LoVo (cell line): Measurements from ENCODE around the gene SEMA4D.

Source experiments
- DNase-seq: peaks from one replicate; pipeline ENCODE4 v3.0.0-alpha.2; 2016; ENCODE audit warnings: low spot score

The SEMA4D gene

GRCh38 chr9:89529243-89530035 is 31.5 kb upstream of the SEMA4D start:
- DNase-seq: no peak

DNA sequence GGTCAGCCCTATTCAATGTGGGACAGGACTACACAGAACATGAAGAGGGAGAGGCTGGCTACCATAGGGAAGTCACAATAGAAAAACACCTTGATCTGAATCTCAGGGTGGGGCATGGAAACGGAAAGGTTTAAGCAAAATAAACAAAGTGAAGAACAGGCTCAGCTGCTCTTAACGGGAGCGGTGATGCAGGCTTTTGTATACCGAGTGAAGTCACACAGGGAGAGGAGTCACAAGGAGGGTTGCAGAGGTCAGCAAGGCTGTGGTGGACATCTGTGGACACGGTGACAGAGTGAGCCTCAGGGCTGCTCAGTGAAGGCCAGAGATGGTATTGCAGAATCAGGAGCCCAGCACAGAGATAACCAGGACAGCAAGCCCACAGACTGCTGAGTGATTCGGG is 30.6 kb upstream of the SEMA4D start:
- no peak for DNase-seq

DNA sequence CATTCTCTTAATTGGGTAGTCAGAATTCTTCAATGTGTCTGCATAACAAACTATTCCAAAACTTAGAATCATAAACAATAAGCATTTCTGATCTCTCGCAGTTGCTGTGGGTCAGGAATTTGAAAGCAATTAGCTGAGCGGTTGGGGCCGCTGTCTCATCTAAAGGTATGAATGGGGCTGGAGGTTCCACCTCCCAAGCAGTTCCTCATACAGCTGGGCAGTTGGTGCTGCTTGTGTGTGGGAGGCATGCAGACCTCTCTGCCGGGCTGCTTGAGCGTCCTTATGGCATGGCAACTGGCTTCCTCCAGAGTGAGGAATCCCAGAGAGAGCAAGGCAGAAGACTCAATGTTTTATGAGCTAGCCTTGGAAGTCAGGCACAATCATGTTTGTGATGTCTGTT is 30.2 kb upstream of the SEMA4D start:
- DNase-seq: no peak

- DNase-seq: no peak
These were observed 29.2 kb upstream of the SEMA4D start for GRCh38 chr9:89527084-89527483.

- DNase-seq: no peak
These were observed 28.8 kb upstream of the SEMA4D start for GRCh38 chr9:89526667-89527066.

GRCh38 chr9:89525446-89526374 is 27.8 kb upstream of the SEMA4D start:
- no peak for DNase-seq

GRCh38 chr9:89524963-89525362 is 27.1 kb upstream of the SEMA4D start:
- no peak for DNase-seq

GRCh38 chr9:89523948-89524347 is 26.0 kb upstream of the SEMA4D start:
- no peak for DNase-seq

GRCh38 chr9:89522959-89523285 is 25.0 kb upstream of the SEMA4D start:
- DNase-seq: no peak

DNA sequence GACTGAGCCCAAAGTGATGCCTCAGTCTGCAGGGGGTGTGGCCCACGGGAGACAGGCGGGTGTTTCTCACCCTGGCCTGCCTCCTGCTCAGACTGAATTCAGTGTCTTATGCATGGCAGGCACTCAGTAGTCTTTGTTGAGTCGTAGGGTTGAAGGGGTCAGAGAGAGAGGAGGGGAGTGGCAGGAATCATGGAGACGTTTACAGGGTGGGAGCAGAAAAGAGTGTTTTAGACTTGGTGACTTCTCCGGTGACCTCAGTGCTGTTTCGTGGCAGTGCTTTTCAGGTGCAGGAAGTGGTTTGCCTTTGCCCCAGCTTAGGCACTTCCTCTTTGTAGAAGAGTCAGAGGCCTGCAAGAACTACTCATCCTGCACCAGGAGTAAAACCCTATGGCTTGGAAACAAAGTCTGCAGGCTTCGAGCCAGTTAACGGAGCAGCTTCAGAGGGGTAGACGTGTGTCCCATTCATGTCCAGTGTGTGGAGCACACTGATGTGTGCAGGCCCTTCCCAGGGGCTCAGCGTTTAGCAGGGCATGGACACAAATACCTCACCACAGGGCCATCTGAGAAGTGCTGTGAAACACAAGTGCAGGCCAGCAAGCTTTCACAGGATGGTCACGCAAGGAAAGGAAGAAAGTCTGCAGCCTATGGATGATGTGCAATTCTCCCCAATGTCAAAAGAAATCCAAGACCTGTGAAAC is 24.5 kb upstream of the SEMA4D start:
- DNase-seq: no peak

GRCh38 chr9:89519366-89519805 is 21.5 kb upstream of the SEMA4D start:
- DNase-seq: no peak

DNA sequence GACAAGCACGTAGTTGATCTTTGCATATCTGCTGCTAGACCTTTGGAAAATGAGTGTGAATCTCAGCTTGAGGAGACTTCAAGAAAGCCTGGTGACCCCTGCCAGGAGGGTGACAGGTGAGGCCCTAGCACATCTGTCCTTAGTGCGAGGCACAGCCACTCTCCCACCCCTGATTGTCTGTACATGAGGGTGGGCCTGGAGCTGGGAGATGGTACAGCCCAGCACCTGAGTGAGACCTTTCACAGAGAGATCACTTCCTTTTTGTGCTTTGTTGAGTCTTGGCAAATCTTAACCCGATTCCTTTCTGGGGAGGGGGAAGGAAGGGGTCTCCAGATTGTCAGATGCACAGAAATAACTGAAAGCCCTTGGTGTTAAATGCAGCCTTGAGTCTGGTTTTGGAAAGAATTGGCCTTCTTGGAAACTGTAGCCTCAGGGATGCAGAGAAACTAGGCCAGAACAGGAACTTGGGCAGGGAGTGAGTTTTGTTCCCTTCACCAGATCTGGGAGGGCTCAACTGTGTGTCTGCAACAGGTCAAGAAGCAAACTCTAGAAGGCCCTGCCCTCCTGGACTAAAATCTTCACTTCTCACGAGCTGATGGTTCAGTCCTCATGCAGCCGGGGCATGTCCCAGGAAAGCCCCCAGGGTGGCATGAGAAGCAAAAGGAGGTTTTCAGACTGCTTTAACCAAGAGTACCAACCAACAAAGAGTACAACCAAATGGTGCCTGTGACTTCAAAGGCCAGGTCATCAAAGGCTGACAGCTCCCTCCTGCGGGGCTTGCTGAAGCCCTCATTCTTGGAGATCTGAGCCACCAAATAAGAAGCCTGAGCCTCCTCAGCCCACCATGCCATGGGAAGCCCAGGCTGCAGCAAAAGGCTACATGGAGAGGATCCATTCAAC is 20.8 kb upstream of the SEMA4D start:
- DNase-seq: no peak

DNA sequence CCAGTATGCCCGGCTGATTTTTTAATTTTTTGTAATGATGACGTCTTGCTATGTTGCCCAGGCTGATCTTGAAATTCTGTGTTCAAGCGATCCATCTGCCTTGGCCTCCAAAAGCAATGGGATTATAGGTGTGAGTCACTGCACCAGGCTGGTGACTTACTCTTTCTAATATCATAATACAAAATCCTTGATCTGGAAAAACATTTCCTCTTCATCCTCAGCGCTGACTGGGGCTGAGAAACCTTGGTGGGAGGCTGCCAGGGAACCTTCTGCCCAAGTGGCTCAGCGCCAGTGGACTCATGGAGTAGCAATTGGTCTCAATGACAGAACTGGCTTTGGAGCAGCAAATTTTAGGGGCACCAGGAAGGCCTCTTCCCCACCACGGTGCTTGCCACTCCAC is 17.5 kb upstream of the SEMA4D start:
- DNase-seq: no peak

DNA sequence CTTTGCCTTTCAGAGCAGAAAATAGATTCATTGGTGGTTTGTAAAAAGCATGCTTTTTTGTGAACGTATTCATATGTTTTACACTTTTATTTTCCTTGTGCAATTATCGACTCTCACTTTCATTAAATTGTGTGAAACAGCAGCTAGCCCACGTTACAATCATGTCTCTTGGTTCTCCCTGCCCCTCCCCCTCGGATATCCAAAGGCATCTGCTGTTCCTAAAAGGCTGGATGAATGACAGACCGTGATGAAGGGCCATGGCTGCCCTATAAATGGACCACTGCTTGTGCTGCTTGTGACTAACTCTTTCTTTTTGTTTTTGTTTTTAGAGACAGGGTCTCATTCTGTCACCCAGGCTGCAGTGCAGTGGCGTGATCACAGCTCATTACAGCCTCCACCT is 17.0 kb upstream of the SEMA4D start:
- DNase-seq: no peak

- DNase-seq: no peak
These were observed 16.4 kb upstream of the SEMA4D start for GRCh38 chr9:89514337-89514736.

- no peak for DNase-seq
These were observed 15.9 kb upstream of the SEMA4D start for GRCh38 chr9:89513837-89514236.

DNA sequence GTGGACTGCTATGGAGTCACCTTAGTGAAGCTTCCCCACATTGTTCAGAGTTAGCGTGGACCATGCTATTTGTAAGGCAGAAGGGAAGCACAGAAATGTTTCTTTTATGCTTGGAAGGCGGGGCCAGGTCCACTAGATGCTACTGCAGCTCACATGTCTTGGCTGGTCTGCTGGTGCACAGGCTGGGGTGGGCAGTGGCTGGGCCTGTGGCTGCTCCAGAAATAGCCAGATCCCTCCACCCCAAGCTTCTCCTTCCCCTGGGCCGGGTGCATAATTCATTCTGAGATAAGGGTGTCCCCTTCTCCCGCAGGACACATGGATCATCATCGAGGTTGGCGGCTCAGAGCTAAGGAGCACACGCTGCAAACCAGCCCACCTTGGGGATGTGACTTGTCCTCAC is 14.5 kb upstream of the SEMA4D start:
- DNase-seq: no peak

- no peak for DNase-seq
These were observed 11.2 kb upstream of the SEMA4D start for GRCh38 chr9:89508951-89509615.

DNA sequence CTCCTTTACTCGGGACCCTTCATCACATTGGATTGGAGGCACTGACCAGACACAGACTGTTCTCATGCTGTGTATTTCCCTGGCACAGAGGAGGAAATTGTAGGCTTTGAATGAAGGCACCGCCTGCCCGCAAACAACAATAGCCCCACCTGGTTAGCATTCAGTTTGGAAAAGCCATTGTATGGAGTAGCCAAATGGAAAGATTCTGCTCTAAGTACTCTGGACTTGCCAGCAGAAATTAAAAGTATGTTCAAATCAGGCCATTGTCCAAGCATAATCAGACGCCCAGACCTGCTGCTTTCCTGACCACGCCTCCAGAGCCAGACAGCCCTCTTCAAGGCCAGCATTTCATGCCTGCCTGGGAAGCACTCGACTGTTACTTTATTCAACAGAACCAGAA is 8.0 kb upstream of the SEMA4D start:
- DNase-seq: no peak

GRCh38 chr9:89505048-89505447 is 7.1 kb upstream of the SEMA4D start:
- DNase-seq: no peak

- DNase-seq: no peak
These were observed 4.8 kb upstream of the SEMA4D start for GRCh38 chr9:89502671-89503070.
